Hepatocyte (in vitro differentiated cells): ENCODE measurements around the gene MYBPC1. TPM values are rescaled to one million over a fixed set of nuclear protein-coding genes. Genes with fewer than 3 reads are reported as not detected.
A peak's percentile ranks its signal among the peaks of the same experiment; 100 is the strongest.

Experiments used
- DNase-seq: peaks from one replicate; pipeline ENCODE4 v3.0.0-alpha.2; 2016; ENCODE audit warnings: low spot score
- H2AFZ ChIP-seq: fragments of 200-600 bp; sonication (generic); 2 replicates; pipeline ENCODE4 v1.6.0; 2016; ENCODE audit warnings: antibody characterized with exemption, mild to moderate bottlenecking
- H3K27ac ChIP-seq: fragments of 200-600 bp; sonication (generic); 2 replicates; pipeline ENCODE4 v1.5.1; 2016; ENCODE audit warnings: mild to moderate bottlenecking
- H3K27me3 ChIP-seq: fragments of 200-600 bp; sonication (generic); 2 replicates; pipeline ENCODE4 v1.6.1; 2016
- H3K36me3 ChIP-seq: fragments of 200-600 bp; sonication (generic); replicated peaks from 2 replicates; pipeline ENCODE4 v1.5.1; 2016; ENCODE audit warnings: low read depth; ENCODE audit not compliant: insufficient read depth
- H3K4me1 ChIP-seq: fragments of 200-600 bp; sonication (generic); 2 replicates; pipeline ENCODE4 v1.5.1; 2016; ENCODE audit warnings: mild to moderate bottlenecking, moderate library complexity; ENCODE audit not compliant: insufficient read depth
- H3K4me2 ChIP-seq: fragments of 200-600 bp; sonication (generic); 2 replicates; pipeline ENCODE4 v1.6.0; 2016
- H3K4me3 ChIP-seq: fragments of 200-600 bp; sonication (generic); 2 replicates; pipeline ENCODE4 v1.5.1; 2016; ENCODE audit warnings: mild to moderate bottlenecking
- H3K79me2 ChIP-seq: fragments of 200-600 bp; sonication (generic); 2 replicates; pipeline ENCODE4 v1.6.0; 2017; ENCODE audit warnings: mild to moderate bottlenecking
- H3K9me2 ChIP-seq: fragments of 200-600 bp; sonication (generic); replicated peaks from 2 replicates; pipeline ENCODE4 v1.6.0; 2017; ENCODE audit warnings: mild to moderate bottlenecking; ENCODE audit not compliant: insufficient read depth
- H3K9me3 ChIP-seq: fragments of 200-600 bp; sonication (generic); 2 replicates; pipeline ENCODE4 v1.5.1; 2016; ENCODE audit warnings: low read depth, mild to moderate bottlenecking
- H4K20me1 ChIP-seq: fragments of 200-600 bp; sonication (generic); 2 replicates; pipeline ENCODE4 v1.6.0; 2016; ENCODE audit warnings: mild to moderate bottlenecking; ENCODE audit not compliant: insufficient read depth, poor library complexity, severe bottlenecking
- EZH2 ChIP-seq: fragments of 200-600 bp; sonication (generic); IDR thresholded peaks from 2 replicates; pipeline ENCODE4 v1.6.1; 2016; ENCODE audit warnings: antibody characterized with exemption, mild to moderate bottlenecking, borderline replicate concordance
- EZH2phosphoT487 ChIP-seq: fragments of 200-600 bp; sonication (generic); IDR thresholded peaks from one replicate; pipeline ENCODE4 v1.6.1; 2018; ENCODE audit warnings: antibody characterized with exemption, mild to moderate bottlenecking, low read depth, moderate library complexity; ENCODE audit not compliant: unreplicated experiment, severe bottlenecking
- WGBS: methylation state at CpG from one replicate; pipeline ENCODE4 v1.1.6; 2016; ENCODE audit warnings: low lambda C conversion rate; ENCODE audit errors: missing lambda C conversion rate; 5-methylcytosine and 5-hydroxymethylcytosine counted together
- polyA plus RNA-seq: library from polyadenylated mRNA; unstranded; fragments of >200 nt; fragmentation: Nextera tagmentation; extraction: Ambion mirVana; gene quantifications from 2 replicates; pipeline ENCODE4 v1.2.1, GENCODE V29; 2016
- total RNA-seq: library from RNA; depleted of rRNA; stranded (reverse); fragments of >200 nt; gene quantifications from 2 replicates; pipeline ENCODE4 v1.2.3, GENCODE V29; 2014
- TF ChIP-seq, protein P1 (sequence below): fragments of 200-600 bp; sonication (generic); IDR thresholded peaks from 2 replicates; pipeline ENCODE4 v1.5.1; 2016; ENCODE audit warnings: antibody characterized with exemption, mild to moderate bottlenecking; ENCODE audit not compliant: poor library complexity

The MYBPC1 gene
- total and polyA plus RNA-seq, 2 experiments from 2014 or later: 1.7 to 3.4 TPM

DNA sequence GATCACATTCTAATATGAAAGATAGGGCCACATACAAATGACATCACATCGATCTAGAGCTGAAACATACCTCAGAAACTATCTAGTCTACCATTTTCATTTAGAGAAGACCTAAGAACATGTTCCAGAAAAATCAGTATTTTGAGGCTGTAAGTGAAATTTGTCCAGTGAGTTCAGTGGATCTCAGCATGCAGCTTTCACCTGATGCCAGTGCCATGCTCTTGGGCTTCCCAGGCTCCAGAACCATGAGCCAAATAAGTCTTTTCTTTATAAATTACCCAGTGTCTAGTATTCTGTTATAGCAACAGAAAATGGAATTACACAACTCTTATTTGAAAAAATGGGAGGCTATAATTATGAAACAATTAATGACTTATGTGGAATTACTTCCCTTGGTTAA, 111.6 kb downstream of the MYBPC1 start:
- H3K9me3 ChIP-seq: no peaks in the 10 kb centered on the region
- H3K36me3 ChIP-seq: no peaks in the 10 kb centered on the region
- peaks cover 17% of the 10 kb centered on the region for H3K4me1 ChIP-seq
- H2AFZ ChIP-seq: no peak overlapping the region
- H3K4me3 ChIP-seq: no peak overlapping the region
- no peaks in the 10 kb centered on the region for H3K27me3 ChIP-seq
- TF ChIP-seq, protein P1, sequence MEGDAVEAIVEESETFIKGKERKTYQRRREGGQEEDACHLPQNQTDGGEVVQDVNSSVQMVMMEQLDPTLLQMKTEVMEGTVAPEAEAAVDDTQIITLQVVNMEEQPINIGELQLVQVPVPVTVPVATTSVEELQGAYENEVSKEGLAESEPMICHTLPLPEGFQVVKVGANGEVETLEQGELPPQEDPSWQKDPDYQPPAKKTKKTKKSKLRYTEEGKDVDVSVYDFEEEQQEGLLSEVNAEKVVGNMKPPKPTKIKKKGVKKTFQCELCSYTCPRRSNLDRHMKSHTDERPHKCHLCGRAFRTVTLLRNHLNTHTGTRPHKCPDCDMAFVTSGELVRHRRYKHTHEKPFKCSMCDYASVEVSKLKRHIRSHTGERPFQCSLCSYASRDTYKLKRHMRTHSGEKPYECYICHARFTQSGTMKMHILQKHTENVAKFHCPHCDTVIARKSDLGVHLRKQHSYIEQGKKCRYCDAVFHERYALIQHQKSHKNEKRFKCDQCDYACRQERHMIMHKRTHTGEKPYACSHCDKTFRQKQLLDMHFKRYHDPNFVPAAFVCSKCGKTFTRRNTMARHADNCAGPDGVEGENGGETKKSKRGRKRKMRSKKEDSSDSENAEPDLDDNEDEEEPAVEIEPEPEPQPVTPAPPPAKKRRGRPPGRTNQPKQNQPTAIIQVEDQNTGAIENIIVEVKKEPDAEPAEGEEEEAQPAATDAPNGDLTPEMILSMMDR: no peak
- TF ChIP-seq EZH2 (no peak), EZH2phosphoT487 (no peak)
- no peak for DNase-seq
- H3K27ac ChIP-seq: no peak overlapping the region
- H4K20me1 ChIP-seq: peaks cover 35% of the 10 kb centered on the region
- WGBS: 95% methylated on average over 1 of the region's 1 CpG
- H3K4me2 ChIP-seq: peak overlapping the region; percentile 24
- H3K79me2 ChIP-seq: peaks cover 86% of the 10 kb centered on the region
- H3K9me2 ChIP-seq: no peaks in the 10 kb centered on the region

DNA sequence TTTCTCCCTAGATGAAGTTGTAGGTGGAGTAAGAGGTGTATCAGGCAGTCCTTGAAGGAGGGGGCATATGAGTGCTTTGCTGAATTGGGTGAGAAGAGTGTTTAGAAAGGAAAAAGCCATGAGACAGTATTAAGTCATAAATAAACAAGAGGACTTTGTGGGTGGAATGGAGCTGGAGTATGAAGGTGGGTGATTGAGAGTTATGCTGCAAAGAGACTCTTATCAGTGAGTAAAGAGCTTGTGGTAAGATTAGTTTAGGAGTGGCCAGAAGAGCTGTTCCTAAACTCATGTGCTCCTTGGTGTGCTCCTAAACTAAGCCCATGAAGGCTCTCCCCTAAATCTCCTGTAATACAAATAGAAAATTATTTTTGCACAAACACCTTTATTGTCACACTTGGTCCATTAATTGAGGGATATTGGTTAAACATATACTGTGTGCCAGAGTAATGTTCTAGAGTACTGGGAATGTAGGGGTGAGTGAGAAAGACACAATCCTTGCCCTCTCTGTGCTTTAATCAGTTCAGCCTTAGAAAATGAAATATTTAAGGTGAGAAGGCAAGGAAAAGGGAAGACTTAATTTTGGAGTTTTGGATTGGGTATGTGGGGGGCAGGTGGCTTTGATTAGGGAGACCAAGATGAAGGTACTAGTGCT, 112.5 kb downstream of the MYBPC1 start:
- H3K27me3 ChIP-seq: no peaks in the 10 kb centered on the region
- peaks cover 17% of the 10 kb centered on the region for H3K4me1 ChIP-seq
- DNase-seq: no peak
- H3K27ac ChIP-seq: peak overlapping the region; percentile 26
- peak overlapping the region; percentile 24 for H3K4me2 ChIP-seq
- H3K79me2 ChIP-seq: peaks cover 86% of the 10 kb centered on the region
- peaks cover 27% of the 10 kb centered on the region for H4K20me1 ChIP-seq
- H3K4me3 ChIP-seq: no peak overlapping the region
- H3K9me3 ChIP-seq: no peaks in the 10 kb centered on the region
- no peaks in the 10 kb centered on the region for H3K36me3 ChIP-seq
- H2AFZ ChIP-seq: no peak overlapping the region
- no peaks in the 10 kb centered on the region for H3K9me2 ChIP-seq
- TF ChIP-seq EZH2phosphoT487: no peak
- TF ChIP-seq EZH2: no peak
- TF ChIP-seq, protein P1: no peak

DNA sequence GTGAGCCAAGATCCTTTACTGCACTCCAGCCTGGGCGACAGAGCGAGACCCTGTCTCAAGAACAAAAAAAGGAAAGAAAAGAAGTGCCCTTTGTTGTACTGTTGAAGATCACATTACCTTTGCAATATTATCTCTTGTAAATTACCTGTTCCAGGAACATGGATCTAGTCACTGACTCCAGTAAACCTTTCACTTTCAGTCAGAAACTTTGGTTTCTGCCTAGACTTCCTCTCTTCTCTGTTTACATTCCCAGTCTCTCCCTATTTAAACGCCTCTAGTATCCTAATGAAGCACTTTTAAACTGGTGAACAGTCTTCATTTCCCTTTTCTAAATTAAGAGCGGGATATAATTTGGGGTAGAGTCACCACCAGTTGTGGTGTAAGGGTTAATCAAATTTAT, 115.5 kb downstream of the MYBPC1 start:
- Histone ChIP-seq H3K9me3 (no peaks in the 10 kb centered on the region), H3K27me3 (no peaks in the 10 kb centered on the region), H3K4me2 (peak overlapping the region; percentile 43), H3K9me2 (no peaks in the 10 kb centered on the region), H3K4me1 (peaks cover 28% of the 10 kb centered on the region), H3K4me3 (no peak overlapping the region), H2AFZ (no peak overlapping the region), H3K36me3 (no peaks in the 10 kb centered on the region), H3K27ac (peak overlapping the region; percentile 43), H4K20me1 (peaks cover 21% of the 10 kb centered on the region), H3K79me2 (peaks cover 86% of the 10 kb centered on the region)
- WGBS: 78% methylated on average over 4 of the region's 4 CpGs
- TF ChIP-seq EZH2: no peak
- no peak for DNase-seq

DNA sequence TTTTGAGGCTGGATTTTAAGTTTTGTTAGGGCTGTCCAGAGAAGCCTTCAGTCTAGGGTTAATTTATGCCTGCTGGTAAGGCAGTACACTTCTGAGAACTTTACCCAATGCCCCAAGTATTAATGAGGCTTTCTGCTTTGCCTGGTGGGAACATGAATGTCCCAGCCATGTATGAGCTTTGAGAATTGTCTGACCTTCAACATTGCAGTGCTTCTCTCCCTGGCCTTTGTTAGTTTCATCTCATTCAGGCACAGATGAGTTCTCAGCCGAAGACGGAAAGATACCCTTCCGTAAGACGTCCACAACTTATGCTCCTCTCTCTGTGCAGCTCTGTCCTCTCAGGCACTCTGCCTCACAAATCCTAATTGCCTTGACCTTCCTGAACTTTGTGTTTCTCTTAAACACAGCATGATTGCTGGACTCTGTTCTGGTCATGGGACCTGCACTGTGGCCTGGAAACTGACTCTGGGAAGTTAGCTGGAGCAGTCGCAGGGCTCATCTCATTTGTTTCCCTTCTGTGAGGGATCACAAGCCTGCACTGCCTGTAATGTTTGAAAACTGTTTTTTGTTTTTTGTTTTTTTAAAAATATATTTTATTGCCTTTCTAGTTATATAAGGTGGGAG, 118.4 kb downstream of the MYBPC1 start:
- H3K9me2 ChIP-seq: no peaks in the 10 kb centered on the region
- no peak for TF ChIP-seq EZH2
- TF ChIP-seq, protein P1: no peak
- peaks cover 6% of the 10 kb centered on the region for H4K20me1 ChIP-seq
- 45% methylated on average over 5 of the region's 5 CpGs for WGBS
- H3K79me2 ChIP-seq: peaks cover 89% of the 10 kb centered on the region
- H3K4me3 ChIP-seq: no peak overlapping the region
- peak; percentile 49 for DNase-seq
- peaks cover 17% of the 10 kb centered on the region for H3K4me1 ChIP-seq
- no peaks in the 10 kb centered on the region for H3K36me3 ChIP-seq
- H3K27ac ChIP-seq: peak overlapping the region; percentile 63
- peak overlapping the region; percentile 55 for H3K4me2 ChIP-seq
- H3K9me3 ChIP-seq: no peaks in the 10 kb centered on the region
- H3K27me3 ChIP-seq: no peaks in the 10 kb centered on the region
- H2AFZ ChIP-seq: no peak overlapping the region
